ENCODE data around the gene CNTNAP4.

DNA sequence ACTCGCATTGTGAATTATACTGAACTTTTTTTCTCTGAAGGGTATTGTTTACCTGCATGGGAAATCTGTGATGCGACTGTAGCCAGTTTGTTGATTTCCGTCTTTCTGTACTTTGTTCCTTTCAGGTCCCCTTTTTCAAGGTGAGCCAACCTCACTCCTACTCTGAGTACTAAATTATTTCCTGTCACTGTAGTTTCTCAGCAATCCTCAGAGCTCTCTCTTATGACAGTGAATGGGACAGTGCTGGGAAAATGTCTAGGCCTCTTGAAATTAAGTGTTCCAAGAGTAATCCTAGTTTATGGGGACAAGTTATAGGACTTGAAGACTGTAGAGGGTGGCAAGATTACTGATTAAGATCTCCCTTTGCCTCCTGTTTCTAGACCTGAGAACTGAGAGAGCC is 167.6 kb downstream of the CNTNAP4 start:
- TF ChIP-seq POLR2AphosphoS5 (IDR thresholded peaks at IDR 0.05) = no peak
- no peak for TF ChIP-seq CTCF (IDR thresholded peaks at IDR 0.05)
- no peak for TF ChIP-seq POLR2A (IDR thresholded peaks at IDR 0.05)
